ENCODE measurements around the gene KCNIP1.

GRCh38 chr5:170731052-170731451 is 227.2 kb downstream of the KCNIP1 start:
- TF ChIP-seq POLR2A (IDR thresholded peaks at IDR 0.05) (no peak), CTCF (IDR thresholded peaks at IDR 0.05) (no peak), EP300 (IDR thresholded peaks at IDR 0.05) (no peak)

Data from gastroesophageal sphincter (tissue), 3 donors.